Rectal smooth muscle tissue (tissue), 1 donor: ENCODE measurements around the gene SPATS2L.

Experiments
- H3K27ac ChIP-seq: one replicate; pipeline ENCODE4 v1.7.0; 2013; ENCODE audit warnings: low read depth, low read length, inconsistent platforms
- H3K27me3 ChIP-seq: one replicate; pipeline ENCODE4 v1.7.0; 2013; ENCODE audit warnings: low read length; ENCODE audit not compliant: control insufficient read depth, insufficient read depth
- H3K36me3 ChIP-seq: one replicate; pipeline ENCODE4 v1.7.0; 2013; ENCODE audit warnings: low read length; ENCODE audit not compliant: control insufficient read depth, insufficient read depth
- H3K4me1 ChIP-seq: one replicate; pipeline ENCODE4 v1.7.0; 2013; ENCODE audit warnings: low read length; ENCODE audit not compliant: control insufficient read depth, insufficient read depth
- H3K4me3 ChIP-seq: one replicate; pipeline ENCODE4 v1.7.0; 2013; ENCODE audit warnings: low read length
- H3K9ac ChIP-seq: one replicate; pipeline ENCODE4 v1.7.0; 2013; ENCODE audit warnings: low read length

SPATS2L gene

DNA sequence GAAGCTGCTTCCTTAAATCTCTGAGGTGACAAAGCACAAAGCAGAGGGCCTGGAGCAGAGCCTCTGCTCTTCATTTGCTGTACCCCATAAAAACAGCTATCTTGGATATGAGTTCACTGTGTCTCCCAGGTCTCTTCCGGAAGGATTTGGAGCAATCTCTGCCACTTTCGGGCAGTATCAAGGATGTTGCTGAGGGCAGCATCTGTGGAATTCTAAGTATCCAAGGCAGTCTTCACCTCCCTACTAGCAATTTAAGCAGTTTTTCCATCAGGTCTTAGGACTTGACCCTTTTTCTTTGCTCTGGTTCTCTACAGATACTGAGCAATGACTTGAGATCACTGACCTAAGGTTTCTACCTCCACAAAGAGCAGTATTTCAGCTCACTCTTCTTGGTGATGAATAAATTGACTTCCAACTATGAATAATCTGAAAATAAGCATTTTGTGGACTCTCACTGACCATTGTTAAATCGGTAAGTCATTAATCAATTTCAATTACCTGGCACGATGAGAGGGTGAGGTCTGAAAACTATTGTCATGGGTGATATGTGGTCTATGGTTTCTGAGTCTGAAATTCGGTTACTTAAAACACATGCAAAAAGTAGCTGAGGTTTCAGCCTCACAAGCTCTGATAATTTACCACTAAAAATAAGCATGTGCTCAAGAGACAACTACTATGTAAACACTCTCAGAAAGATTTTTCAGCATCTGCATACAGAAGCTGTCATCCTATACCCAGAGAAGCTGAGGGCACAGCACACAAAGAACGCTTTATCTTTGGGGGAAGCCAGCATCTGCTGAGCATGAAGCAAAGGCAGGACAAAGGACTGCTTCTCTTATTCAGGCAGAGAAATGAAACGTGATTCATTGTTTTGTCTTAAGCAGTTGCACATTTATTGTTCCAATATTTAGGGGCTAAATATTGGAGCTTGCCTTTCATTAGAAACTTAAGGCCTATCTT lies 32.1 kb upstream of the SPATS2L start:
- H3K4me3 ChIP-seq = no peak overlapping the region
- no peaks in the 10 kb centered on the region for H3K36me3 ChIP-seq
- no peaks in the 10 kb centered on the region for H3K27me3 ChIP-seq
- H3K4me1 ChIP-seq = no peaks in the 10 kb centered on the region
- H3K9ac ChIP-seq = no peak overlapping the region
- H3K27ac ChIP-seq = no peak overlapping the region

DNA sequence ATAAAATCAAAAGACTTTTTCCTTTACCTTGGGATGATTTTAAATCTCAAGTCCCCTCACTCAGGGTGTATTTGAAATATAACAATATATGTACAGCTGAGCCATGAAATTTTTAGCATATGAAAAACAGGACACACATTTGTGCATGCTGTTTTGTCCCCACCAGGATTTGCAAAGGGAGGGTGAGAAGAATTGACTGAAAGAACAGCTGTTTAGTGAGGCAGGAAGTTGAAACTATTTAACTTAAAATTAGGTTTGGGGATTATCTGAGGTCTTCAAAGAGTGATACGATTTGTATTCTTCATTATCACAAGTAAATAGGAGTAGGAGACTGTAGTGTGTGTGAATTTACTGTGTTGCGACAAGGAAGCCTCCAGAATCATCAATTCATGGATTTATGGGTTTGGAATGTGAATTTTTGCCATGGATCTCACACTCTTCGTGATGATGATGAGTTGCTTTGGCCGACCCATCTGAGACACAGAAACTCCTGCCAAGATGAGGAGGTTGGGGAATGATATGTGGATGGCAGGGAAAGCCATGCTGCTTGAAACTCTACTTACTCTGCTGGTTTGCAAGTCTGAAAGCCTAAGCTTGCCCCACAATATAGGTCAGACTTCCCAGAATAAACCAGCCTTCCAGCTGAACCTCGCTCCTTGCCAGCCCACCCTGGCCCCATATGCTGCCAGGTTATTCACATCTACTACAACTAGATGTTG lies 31.0 kb upstream of the SPATS2L start:
- no peak overlapping the region for H3K27ac ChIP-seq

DNA sequence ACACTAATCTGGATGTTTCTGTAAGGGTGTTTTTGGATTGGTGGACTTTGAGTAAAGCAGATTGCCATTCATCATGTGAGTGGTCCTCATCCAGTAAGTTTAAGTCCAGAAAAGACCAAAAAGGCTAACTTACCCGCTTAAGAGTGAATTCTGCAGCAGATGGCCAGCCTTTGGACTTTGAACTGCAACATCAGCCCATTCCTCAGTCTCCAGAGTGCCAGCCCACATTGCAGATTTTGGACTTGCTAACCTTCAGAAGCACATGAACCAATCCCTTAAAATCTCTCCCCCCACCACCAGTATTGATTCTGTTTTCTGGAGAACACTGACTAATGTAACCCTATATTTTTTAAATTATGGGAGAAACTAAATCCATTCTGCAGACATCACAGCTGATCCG lies 30.0 kb upstream of the SPATS2L start:
- Histone ChIP-seq H3K9ac (no peak overlapping the region), H3K4me1 (no peaks in the 10 kb centered on the region), H3K4me3 (no peak overlapping the region), H3K27ac (no peak overlapping the region), H3K27me3 (no peaks in the 10 kb centered on the region), H3K36me3 (no peaks in the 10 kb centered on the region)

More for the DNA sequence above, 31.0 kb upstream of the SPATS2L start:
- H3K4me3 ChIP-seq = no peak overlapping the region
- no peaks in the 10 kb centered on the region for H3K27me3 ChIP-seq
- no peak overlapping the region for H3K9ac ChIP-seq
- no peaks in the 10 kb centered on the region for H3K36me3 ChIP-seq
- no peaks in the 10 kb centered on the region for H3K4me1 ChIP-seq

DNA sequence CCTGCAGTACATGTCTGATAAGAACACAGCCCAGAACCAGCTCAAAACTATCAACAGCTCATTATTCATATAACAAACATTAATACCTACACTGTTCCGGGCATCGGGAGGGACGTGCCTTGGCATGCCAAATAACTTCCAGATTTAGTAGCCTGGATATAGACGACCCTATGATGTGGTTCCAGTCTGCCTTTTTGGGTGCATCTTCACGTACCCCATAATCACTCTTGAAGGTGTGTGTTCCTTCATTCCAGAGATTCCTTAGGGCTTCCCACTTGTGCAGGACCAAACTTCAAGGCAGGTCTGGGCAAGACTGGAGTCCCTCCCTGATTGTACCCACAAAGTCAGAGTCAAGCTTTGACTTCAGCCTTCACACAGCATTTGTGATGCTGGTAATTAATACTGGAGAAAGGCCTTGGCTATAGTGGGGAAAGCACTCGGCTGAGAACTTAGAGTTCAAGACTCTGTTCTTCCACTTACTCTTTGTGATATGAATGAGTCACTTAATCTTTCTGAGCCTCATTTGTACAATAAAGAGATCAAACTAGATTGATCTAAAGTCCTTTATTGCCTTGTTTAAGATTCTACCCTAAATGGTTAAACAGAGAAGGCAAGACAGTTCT lies 27.7 kb upstream of the SPATS2L start:
- Histone ChIP-seq H3K4me3 (no peak overlapping the region), H3K36me3 (no peaks in the 10 kb centered on the region), H3K27ac (no peak overlapping the region), H3K4me1 (no peaks in the 10 kb centered on the region), H3K9ac (no peak overlapping the region), H3K27me3 (no peaks in the 10 kb centered on the region)

DNA sequence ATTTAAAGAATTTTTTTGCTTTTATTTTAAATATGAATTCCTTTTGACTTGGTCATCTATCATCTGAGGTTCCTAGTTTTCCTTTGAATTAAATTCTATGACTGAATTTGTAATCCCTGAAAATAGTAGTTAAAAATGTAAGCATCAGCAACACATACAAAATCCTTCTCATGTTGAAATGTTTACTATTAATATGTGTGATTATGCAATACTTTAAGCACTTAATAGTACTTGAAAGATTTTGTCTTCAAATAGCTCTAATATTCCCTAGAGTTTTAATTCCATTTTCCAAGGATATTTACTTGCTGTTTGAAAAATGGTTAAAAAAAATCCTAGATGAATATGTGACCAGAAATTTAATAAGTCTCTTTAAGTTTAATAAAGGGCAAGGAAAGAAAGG lies 26.6 kb upstream of the SPATS2L start:
- no peaks in the 10 kb centered on the region for H3K4me1 ChIP-seq
- no peak overlapping the region for H3K4me3 ChIP-seq

DNA sequence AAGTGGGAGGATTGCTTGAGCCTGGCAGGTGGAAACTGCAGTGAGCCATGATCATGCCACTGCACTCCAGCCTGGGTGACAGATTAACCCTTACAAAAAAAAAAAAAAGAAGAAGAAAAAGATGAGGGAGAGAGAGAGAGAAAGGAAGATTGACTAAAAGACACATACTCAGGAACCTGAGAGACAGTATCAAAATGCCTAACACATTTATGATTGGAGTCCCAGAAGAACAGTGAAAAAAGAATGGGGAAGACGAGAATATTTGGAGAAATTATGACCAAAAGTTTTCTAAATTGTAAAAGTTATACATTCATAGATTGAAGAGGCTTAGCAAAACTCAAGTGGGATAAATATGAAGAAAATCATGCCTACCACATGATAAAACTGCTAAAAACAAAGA lies 19.9 kb upstream of the SPATS2L start:
- Histone ChIP-seq H3K27me3 (no peaks in the 10 kb centered on the region), H3K27ac (no peak overlapping the region), H3K9ac (no peak overlapping the region), H3K4me1 (no peaks in the 10 kb centered on the region), H3K4me3 (no peak overlapping the region), H3K36me3 (no peaks in the 10 kb centered on the region)

More for the DNA sequence above, 26.6 kb upstream of the SPATS2L start:
- Histone ChIP-seq H3K27me3 (no peaks in the 10 kb centered on the region), H3K27ac (no peak overlapping the region), H3K9ac (no peak overlapping the region), H3K36me3 (no peaks in the 10 kb centered on the region)

DNA sequence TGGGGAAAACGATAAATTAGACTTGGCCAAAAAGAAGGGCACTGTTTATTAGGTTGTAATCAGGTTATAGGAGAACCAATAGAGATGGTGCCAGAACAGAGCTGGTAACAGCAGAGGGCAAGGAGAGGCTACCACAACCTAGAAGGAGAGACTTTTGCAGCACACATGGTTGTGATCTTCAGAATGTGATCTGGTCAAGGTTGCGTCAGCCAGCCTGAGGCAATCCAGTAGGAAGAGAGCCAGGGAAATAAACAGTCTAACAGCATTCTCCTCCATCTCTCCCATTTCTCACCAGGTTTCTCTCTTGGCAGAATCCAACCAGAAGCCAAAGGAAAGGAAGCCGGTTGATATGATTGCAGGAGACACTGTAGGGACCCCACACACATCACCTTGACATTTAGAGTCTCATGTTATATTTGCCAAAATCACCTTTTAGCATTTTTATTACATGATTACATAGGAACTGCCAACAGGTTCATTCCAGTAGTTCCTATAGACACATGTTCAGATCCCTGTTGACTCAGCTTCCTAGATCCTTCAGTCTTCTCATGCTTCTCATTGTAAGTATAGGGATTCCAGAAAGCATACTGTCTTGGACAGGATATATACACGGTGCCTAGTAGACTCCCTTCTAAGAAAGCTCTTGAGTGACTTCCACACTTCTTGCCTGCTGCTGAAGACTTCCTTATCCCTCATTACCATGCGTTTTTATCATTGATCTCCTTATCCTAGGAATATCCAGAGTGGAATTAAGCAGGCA lies 17.6 kb upstream of the SPATS2L start:
- Histone ChIP-seq H3K36me3 (no peaks in the 10 kb centered on the region), H3K27ac (no peak overlapping the region), H3K4me1 (no peaks in the 10 kb centered on the region), H3K4me3 (no peak overlapping the region), H3K27me3 (no peaks in the 10 kb centered on the region), H3K9ac (no peak overlapping the region)

DNA sequence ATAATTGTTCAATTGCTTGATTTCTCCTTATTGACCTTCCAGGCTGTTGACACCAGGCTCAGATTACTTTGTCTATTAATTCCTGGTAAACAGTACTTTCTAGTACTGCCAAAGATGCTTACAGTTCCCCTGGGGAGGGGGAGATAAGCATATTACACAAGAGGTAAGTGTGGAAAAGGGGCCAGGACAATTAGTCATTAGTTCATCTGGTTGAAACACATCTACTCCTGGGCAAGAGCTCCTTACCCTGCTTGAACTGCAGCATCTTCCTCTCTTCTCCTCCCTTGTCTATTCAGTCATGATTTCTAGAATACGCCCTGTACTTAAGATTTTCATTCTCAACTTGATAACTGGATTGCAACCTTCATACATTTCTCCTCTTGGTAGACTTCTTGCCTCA lies 10.4 kb upstream of the SPATS2L start:
- Histone ChIP-seq H3K27ac (no peak overlapping the region), H3K4me3 (no peak overlapping the region), H3K4me1 (no peaks in the 10 kb centered on the region), H3K27me3 (no peaks in the 10 kb centered on the region), H3K9ac (no peak overlapping the region), H3K36me3 (no peaks in the 10 kb centered on the region)

DNA sequence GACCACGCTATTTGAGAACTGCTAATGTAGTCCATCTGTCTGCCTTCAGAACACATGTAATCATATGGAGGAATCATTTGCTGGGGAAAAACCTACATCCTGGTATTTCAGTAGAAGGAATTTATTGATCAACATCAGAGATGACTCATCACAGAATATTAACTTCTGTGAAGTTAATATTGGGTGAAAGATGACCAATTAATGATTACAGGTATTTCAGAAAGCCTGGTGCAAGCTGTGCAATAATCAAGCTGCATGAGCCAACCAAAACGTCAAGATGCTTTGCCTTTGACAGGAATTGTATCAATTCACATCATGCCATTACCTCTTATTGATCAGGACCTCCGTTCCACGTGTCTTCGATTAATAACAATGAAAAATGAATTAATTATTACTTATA lies 9.4 kb upstream of the SPATS2L start:
- no peak overlapping the region for H3K4me3 ChIP-seq
- H3K27me3 ChIP-seq = no peaks in the 10 kb centered on the region
- H3K4me1 ChIP-seq = no peaks in the 10 kb centered on the region
- H3K27ac ChIP-seq = no peak overlapping the region
- no peak overlapping the region for H3K9ac ChIP-seq
- H3K36me3 ChIP-seq = no peaks in the 10 kb centered on the region

DNA sequence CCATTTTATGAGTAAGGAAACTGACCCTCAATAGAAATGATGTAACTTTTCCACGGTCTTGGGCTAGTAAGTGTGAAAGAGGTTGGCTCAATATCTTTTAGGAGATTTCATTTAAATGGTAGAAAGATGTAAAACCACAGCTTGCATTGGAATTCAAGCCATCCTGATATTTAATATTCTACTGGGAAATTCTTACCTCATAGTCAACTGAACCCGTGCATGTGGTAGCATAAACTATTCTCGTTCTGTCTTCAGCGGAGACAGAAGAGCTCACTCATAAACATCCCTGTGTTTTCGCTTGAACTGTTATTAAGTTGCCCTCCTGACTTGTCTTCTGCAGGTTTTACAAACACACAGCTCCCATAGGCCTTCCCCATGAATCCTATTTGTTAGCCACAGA lies 8.5 kb upstream of the SPATS2L start:
- Histone ChIP-seq H3K27ac (no peak overlapping the region), H3K9ac (no peak overlapping the region), H3K4me1 (no peaks in the 10 kb centered on the region), H3K27me3 (no peaks in the 10 kb centered on the region), H3K36me3 (no peaks in the 10 kb centered on the region), H3K4me3 (no peak overlapping the region)

DNA sequence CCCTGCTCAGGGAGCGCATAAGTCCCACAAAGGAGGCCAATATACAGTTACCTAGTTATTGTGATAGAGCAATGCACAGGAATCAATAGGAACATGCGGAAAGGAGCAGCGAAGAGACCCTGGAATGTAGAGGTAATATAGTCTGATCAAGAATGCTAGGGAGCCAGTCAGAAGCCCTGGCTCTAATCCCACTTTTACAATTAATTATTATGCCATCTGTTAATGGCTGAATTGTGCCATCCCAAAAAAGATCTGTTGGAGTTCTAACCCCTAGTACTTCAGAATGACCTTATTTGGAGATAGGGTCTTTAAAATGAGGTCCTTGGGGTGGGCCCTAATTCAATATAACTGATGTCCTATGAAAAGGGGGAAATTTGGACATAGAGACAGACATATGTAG lies 7.7 kb upstream of the SPATS2L start:
- Histone ChIP-seq H3K27me3 (no peaks in the 10 kb centered on the region), H3K9ac (no peak overlapping the region), H3K4me3 (no peak overlapping the region), H3K4me1 (no peaks in the 10 kb centered on the region), H3K36me3 (no peaks in the 10 kb centered on the region), H3K27ac (no peak overlapping the region)

DNA sequence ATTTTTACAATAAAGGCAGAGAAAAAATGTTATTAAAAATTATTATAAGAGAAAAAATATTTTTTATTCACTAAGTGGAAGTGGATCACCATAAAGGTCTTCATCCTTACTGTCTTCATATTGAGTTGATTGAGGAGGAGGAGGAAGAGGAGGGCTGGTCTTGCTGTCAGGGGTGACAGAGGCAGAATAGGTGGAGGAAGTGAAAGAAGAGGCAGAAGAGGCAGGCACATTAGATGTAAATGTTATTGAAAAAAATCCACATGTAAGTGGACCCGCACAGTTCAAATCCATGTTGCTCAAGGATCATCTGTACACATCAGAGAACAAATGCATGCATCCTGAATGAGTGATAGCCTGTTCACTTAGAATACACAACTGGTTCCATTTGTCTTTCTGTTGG lies 6.4 kb upstream of the SPATS2L start:
- Histone ChIP-seq H3K27ac (no peak overlapping the region), H3K4me1 (no peaks in the 10 kb centered on the region), H3K9ac (no peak overlapping the region), H3K27me3 (no peaks in the 10 kb centered on the region), H3K4me3 (no peak overlapping the region), H3K36me3 (no peaks in the 10 kb centered on the region)
